Superior temporal gyrus (tissue), 1 donor: ENCODE results near the gene SLAMF8.
A peak's percentile ranks its signal among the peaks of the same experiment; 100 is the strongest.

Source experiments
- DNase-seq: peaks from one replicate; pipeline ENCODE4 v3.0.0-alpha.2; 2016; ENCODE audit errors: extremely low spot score

The SLAMF8 gene

DNA sequence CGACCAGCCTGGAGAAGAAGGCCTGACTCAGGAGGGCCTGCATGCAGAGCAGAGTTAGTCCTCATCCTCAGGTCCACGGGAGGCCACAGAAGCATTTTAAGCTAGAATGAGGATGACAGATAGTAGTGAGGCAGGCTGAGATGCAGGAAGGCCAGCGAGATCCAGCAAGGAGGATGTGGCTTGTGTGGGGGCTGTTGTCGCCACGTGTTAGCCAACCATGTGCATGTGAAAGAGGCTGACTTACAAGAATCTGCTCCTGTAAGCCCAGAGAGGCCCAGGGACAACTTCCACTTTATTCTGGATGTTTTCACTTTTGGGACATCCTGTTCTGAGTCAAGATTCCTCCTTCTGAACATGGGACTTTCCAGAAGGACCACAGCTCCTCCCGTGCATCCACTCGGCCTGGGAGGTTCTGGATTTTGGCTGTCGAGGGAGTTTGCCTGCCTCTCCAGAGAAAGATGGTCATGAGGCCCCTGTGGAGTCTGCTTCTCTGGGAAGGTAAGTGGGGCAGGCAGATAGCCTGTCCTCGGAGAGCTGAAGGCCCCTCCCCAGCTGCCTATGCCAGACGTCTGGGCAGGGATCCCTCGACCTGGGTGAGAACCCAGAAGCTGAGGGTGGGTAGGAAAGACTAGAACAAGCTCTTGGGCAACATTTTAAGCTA is at the start of gene SLAMF8:
Gene SLAMF8 (plus strand): TSS at position 433 of the 661 bp plus-strand sequence. CDS start 26 bp downstream, at position 459.
- DNase-seq, result no peak

- DNase-seq, result no peak
Observed at GRCh38 chr1:159778266-159778665, 48.4 kb upstream of the SLAMF8 start.

GRCh38 chr1:159779403-159779851 is 47.2 kb upstream of the SLAMF8 start:
- DNase-seq, result no peak

DNA sequence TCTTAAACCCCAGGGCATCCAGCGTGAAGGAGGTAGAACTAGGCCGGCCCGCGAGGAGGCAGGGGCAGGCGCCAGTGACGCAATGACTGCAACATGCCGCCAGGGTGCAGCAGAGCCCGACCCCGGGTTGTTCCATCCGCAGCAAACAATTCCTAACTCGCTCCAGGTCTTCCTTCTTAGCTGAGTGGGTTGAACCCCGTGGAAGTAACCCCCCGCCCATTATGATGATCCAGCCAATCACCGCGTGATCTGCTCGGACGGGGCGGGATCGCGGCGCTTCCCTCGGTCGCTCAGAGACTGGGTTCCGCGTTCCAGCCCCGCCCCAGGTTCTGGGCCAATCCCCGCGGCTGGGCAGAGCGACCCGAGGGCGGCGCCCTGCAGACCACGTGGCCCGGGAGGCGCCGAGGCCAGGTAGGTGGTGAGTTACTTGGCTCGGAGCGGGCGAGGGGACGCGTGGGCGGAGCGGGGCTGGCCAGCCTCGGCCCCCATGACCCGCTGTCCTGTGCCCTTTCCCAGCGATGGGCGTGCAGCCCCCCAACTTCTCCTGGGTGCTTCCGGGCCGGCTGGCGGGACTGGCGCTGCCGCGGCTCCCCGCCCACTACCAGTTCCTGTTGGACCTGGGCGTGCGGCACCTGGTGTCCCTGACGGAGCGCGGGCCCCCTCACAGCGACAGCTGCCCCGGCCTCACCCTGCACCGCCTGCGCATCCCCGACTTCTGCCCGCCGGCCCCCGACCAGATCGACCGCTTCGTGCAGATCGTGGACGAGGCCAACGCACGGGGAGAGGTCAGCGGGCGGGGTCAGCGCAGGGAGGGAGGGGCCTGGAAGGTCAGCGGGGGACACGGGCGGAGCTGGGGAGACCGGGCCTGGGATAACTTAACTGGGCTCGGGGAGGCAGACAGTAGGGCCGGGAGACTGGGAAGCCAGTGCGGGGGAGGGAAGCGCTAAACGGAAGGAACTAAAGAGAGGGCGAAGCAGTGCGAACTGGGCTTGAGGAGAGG is 45.8 kb upstream of the SLAMF8 start, which contains the start of gene DUSP23:
Gene DUSP23 (plus strand): TSS at position 380 of the 1,000 bp plus-strand sequence. CDS start 139 bp downstream, at position 519.
- DNase-seq, result peak; percentile 93

- no peak for DNase-seq
Observed at GRCh38 chr1:159781992-159782391, 44.7 kb upstream of the SLAMF8 start.

- DNase-seq, result no peak
Observed at GRCh38 chr1:159783724-159784123, 42.9 kb upstream of the SLAMF8 start.

DNA sequence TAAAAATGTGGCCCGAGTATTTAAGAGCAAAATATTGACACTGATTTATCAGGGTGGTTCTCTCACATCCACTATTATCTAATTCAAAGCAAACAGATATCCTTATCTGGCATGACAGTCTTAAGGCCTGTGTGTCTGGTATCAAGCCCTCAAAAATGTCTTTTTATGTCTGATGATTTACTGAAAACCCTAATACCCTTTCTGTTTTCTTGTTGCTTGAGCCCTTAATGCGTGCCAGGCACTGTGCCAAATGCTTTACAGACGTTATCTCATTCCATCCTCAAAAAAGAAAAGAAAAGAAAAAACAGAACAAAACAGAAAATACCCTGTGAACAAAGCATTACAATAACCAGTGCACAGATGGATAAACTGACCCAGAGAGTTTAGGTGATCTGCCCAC is 40.2 kb upstream of the SLAMF8 start:
- DNase-seq, result no peak

- no peak for DNase-seq
Observed at GRCh38 chr1:159786966-159787365, 39.7 kb upstream of the SLAMF8 start.

- no peak for DNase-seq
Observed at GRCh38 chr1:159790237-159790917, 36.3 kb upstream of the SLAMF8 start.

GRCh38 chr1:159791031-159791430 is 35.6 kb upstream of the SLAMF8 start:
- no peak for DNase-seq

DNA sequence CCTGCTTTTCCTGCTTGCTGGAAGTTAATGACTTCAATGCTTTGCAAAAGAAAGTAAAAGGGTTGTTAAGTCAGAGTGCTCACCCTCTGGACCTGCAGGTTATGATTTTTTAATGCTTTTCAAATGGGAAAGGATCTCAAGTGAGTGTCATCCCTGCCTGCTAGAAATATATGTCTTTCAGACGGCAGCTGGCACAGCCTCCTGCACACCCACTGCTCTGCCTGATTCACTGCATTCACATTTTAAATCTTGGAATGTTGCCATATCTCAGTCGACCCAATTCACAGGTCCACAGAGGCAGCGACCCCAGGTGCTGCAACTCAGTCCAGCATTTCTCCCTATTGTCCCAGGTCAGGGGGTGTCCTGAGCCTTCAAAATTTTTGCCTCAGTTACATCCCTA is 35.2 kb upstream of the SLAMF8 start:
- no peak for DNase-seq

DNA sequence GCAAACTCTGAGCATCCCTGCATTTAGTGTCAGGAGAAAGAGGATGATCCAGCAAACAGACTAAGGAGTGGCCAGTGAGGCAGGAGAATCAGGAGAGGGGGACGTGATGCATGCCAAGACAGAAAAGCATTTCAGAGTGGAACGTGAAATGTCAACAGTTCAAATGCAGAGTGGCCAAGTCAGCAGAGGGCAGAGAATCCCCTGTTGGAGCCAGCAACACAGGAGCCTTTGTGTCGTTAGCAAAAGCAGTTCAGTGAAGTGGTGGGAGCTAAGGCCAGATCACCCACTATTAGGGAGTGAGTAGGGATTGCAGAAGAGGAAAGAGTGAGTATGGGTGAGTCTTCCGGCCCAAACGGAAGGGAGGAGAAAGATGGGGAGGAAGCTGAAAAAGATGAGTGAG is 31.1 kb upstream of the SLAMF8 start:
- no peak for DNase-seq

DNA sequence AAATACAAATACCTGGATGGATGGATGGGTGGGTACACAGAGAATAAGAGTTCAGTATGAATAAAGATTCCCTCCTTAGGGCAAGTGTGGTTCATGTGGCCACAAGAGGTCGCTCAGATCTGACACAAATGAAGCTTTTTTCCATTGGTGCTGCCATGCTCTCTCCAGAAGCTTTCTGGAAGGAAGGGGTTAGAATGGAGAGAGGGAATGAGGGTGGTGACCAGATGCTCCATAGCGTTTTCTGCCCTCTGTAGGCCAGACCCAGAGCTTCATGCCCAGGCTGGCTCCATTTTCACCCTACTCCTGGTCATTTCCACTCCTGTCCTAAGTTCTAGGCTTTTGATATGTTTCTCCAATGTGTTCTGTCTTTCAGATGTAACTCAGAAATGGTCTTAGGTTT is 27.8 kb upstream of the SLAMF8 start:
- DNase-seq, result peak; percentile 68

DNA sequence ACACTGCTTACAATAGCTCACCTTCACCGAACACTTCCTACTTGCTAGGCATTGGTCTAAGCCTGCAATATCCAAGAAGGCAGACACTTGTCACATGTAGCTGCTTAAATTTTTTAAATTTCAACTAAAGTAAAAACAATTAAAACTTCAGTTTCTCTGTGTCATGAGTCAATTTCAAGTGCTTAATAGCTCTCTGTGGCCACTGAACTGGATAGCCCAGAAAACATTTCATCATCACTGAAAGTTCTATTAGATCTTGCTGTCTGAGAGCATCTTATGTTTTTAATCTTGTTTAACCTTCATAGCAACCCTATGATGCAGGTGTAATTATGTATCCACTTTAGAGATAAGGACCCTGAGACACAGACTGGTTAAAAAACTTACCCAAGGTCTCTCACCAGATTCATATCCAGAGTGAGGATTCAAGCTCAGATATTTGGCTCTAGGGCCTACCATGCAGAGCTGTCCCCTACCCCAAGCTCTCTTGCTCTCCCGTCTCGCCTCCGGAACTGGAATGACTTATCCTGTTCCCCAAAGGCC is 27.2 kb upstream of the SLAMF8 start:
- DNase-seq, result no peak

DNA sequence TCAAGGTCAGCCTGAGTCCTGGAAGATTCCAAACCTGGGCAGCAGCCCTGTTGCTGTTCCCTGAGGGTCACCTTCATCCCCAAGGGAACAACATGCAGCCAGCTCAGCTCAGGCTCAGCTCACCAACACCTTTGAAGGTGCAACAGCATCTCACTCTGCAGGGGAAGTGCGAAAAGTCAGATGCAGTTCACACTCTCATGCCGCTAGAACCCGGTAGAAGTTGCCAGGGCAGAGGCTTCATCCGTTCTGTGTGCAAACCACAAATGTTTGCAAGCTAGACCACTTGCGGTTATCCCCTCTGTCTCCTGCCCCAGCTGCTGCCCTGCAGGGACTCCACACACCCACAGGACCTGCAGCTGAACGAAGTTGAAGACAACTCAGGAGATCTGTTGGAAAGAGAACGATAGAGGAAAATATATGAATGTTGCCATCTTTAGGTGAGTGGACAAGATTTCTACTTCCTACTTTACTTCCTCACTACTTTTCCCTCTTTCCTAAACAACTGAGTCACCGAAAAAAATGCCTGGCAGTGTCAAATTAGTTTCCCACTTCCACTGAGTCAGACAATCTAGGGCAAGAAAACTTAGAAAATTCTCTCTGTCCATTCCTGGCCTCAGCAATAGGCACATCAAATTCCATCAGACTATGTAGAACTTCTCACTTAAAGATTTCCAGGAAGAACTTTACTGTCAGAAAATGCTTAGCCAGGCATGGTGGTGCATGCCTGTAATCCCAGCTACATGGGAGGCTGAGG is 26.3 kb upstream of the SLAMF8 start:
- no peak for DNase-seq

GRCh38 chr1:159802111-159802510 is 24.6 kb upstream of the SLAMF8 start, which contains the start of gene FCRL6:
TSS of gene FCRL6 (plus strand) at chr1:159802360. CDS start at chr1:159802425, 65 bp downstream.
- no peak for DNase-seq

DNA sequence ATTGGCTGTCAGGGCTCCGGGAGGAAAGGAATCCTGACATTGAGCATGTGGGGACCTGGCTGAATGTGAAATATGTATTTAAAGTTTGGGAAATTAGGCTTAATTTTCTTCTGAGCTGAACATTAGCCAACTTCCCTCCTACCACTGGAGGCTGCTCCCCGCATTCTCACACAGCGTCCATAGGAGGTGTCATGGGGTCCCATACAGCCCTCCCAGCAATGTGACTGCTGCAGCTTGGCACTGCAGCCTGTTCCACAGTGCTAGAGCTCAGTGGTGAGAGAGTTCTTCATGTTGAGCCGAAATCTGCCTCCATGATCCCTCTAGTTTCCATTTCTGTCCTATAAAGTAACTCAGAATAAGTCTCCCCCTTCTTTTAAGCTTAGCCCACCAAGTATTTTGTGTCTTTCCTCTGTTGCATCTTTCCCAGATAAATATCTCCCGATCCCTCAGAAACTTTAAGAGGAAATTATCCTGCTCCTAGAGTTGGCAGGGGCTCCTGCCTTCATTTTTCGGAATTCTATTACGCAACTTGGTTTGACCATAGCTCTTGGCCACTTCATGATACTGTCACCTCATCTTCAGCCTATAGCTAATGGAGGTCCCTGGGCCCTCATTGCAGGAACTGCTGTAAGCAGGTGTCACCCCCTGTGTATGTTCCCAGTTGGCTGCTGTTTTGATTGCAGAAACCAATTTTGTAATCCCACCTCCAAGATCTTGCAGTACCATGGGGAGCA is 22.6 kb upstream of the SLAMF8 start:
- DNase-seq, result no peak

- no peak for DNase-seq
Observed at GRCh38 chr1:159804924-159805323, 21.7 kb upstream of the SLAMF8 start.

DNA sequence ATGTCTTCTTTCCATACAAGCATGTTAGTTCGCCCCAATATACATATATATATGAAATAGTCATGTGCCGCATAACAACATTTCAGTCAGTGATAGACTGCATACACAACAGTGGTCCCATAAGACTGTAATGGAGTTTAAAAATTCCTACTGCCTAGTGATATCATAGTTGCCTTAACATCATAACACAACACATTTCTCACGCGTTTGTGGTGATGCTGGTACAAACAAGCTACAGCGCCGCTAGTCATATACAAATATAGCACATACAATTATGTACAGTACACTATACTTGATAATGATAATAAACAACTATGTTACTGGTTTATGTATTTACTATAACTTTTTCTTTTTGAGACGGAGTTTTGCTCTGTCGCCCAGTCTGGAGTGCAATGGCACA is 10.7 kb upstream of the SLAMF8 start:
- no peak for DNase-seq
